ENCODE results near the gene SLC6A8. TPM values are rescaled to one million over a fixed set of nuclear protein-coding genes. Genes with fewer than 3 reads are reported as not detected.
A peak's percentile ranks its signal among the peaks of the same experiment; 100 is the strongest.

Gene SLC6A8
- total RNA-seq, 1 experiment from 2014 or later, result 49.8 TPM

DNA sequence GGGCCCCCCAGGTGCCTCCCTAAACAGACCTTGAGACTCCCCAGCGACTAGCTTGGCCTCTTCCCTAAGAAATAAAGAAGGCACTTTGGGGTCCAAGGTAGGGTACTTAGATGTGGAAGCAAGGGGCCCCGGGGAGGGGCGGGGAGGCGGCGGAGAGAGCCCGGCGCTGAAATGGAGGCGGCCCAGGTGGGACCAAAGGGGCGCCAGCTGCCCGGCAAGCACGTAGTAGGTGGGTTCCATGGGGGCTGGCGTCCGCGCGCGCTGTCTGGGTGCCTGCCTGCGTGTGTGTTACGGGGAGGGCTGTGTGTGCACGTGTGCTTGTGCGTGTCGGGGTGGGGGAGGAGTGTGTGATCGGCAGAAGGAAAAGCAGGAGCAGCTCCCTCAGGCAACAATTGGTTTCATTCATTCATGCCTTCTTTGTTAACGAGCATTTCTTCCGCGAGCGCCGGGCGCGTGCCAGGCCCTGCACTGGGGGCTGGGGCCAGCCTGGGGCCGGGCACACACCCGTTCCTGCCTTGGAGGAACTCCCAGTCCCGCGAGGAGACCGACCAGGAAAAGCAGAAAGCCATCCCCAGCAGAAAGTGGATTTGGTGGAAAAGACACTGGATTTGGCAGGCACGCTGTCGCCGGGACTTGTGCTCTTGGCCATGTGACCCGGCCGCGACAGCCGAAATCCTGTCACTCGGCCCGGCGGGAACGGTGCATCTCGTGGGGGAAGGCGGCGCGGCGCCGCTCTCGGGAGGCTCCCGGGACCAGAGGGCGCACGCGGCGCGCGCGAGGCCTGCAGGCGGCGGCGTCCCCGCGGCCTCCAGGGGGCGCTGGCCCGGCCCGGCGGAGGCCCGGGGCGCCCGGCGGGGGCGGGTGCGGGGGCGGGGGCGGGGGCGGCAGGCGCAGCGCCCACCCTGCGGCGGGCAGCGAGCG lies 44.0 kb upstream of the SLC6A8 start:
- intact Hi-C loops (cut with micrococcal nuclease; ENCODE audit: unreplicated experiment), result no loop called here
- CTCF ChIA-PET, result interaction anchor here (0.8 to 2.0 kb wide), 2 partner anchors 24 to 78 kb away, joined by 4 to 10 read pairs; no protein-coding TSS in a partner anchor

DNA sequence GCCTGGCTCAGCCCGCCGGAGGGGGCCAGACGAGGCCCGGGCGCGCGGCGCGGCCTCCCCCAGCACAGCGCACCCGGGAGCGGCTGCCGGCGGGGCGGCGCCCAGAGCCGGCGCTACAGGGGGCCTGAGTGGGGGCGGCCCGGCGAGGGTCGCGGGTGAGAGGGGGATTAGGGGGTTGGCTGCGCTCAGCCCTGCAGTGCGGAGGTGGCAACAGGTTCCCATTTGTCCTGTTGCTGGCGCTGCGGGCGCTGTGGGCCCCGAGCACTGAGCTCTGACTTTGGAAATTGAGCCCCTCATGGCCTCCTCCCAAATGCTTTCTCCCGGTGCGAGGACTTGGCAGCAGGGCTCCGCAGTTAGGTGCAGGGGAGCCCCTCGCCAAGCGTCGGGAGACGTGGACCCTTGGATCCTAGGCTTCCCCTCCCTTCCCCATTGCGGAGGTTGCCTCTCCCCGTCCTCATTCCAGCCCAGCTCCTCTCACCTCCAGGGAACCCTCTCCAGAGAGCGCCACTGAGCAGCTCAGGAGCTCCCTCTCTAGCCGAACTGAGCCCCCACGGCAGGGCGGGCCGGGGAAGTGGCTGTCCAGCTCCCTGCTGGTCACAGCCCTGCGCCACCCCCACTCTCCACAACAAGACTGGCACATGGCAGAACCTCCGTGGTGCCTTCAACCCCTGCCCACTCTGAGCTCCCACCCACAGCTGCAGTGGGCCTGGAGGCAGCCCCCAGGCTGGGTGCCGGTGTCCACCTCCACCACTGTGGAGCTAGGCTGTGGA lies 43.2 kb upstream of the SLC6A8 start:
- H3K36me3 ChIP-seq (ENCODE audit: insufficient read depth, low read length, poor library complexity, severe bottlenecking), result no peaks in the 10 kb centered on the region
- H3K4me1 ChIP-seq (ENCODE audit: insufficient read depth, low read length, poor library complexity, severe bottlenecking), result no peaks in the 10 kb centered on the region
- intact Hi-C loops (cut with micrococcal nuclease; ENCODE audit: unreplicated experiment), result no loop called here
- H3K4me3 ChIP-seq (ENCODE audit: low read depth, low read length, poor library complexity, severe bottlenecking), result no peak overlapping the region
- H3K27me3 ChIP-seq (replicated peaks; ENCODE audit: insufficient read depth, low read depth, low read length, poor library complexity), result peaks cover 26% of the 10 kb centered on the region
- POLR2A ChIA-PET (ENCODE audit: low non-redundant PET), result interaction anchor here (0.6 kb wide), 1 partner anchor 174 kb away, joined by 16 read pairs; no protein-coding TSS in a partner anchor
- no TSS peak for BruUV-seq (replicated peaks)
- DNase-seq (ENCODE audit: low spot score), result no peak
- H3K27ac ChIP-seq (ENCODE audit: low read depth, low read length, poor library complexity, severe bottlenecking), result no peak overlapping the region
- CTCF ChIA-PET, result interaction anchor here (0.6 to 2.0 kb wide), 6 partner anchors 9 to 79 kb away, joined by 3 to 10 read pairs (median 4); no protein-coding TSS in a partner anchor
- no peaks in the 10 kb centered on the region for H3K9me3 ChIP-seq (ENCODE audit: low read depth, low read length, poor library complexity, severe bottlenecking)
- TF ChIP-seq, protein P1, sequence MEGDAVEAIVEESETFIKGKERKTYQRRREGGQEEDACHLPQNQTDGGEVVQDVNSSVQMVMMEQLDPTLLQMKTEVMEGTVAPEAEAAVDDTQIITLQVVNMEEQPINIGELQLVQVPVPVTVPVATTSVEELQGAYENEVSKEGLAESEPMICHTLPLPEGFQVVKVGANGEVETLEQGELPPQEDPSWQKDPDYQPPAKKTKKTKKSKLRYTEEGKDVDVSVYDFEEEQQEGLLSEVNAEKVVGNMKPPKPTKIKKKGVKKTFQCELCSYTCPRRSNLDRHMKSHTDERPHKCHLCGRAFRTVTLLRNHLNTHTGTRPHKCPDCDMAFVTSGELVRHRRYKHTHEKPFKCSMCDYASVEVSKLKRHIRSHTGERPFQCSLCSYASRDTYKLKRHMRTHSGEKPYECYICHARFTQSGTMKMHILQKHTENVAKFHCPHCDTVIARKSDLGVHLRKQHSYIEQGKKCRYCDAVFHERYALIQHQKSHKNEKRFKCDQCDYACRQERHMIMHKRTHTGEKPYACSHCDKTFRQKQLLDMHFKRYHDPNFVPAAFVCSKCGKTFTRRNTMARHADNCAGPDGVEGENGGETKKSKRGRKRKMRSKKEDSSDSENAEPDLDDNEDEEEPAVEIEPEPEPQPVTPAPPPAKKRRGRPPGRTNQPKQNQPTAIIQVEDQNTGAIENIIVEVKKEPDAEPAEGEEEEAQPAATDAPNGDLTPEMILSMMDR (conservative IDR thresholded peaks at IDR 0.05; ENCODE audit: low read depth, low read length), result peak; percentile 31; the same call in 1 of the 2 replicates
- no peak for TF ChIP-seq EZH2 (IDR thresholded peaks at IDR 0.05; ENCODE audit: borderline replicate concordance, low read depth, low read length, poor library complexity, severe bottlenecking)

More for the DNA sequence above, 44.0 kb upstream of the SLC6A8 start:
- Histone ChIP-seq H3K4me3 (ENCODE audit: low read depth, low read length, poor library complexity, severe bottlenecking) (peak overlapping the region; percentile 29), H3K27me3 (replicated peaks; ENCODE audit: insufficient read depth, low read depth, low read length, poor library complexity) (peaks cover 26% of the 10 kb centered on the region), H3K27ac (ENCODE audit: low read depth, low read length, poor library complexity, severe bottlenecking) (no peak overlapping the region), H3K9me3 (ENCODE audit: low read depth, low read length, poor library complexity, severe bottlenecking) (no peaks in the 10 kb centered on the region), H3K4me1 (ENCODE audit: insufficient read depth, low read length, poor library complexity, severe bottlenecking) (no peaks in the 10 kb centered on the region), H3K36me3 (ENCODE audit: insufficient read depth, low read length, poor library complexity, severe bottlenecking) (no peaks in the 10 kb centered on the region)
- DNase-seq (ENCODE audit: low spot score), result peak; percentile 37
- POLR2A ChIA-PET (ENCODE audit: low non-redundant PET), result no interaction called here
- no TSS peak for BruUV-seq (replicated peaks)
- TF ChIP-seq, protein P1 (conservative IDR thresholded peaks at IDR 0.05; ENCODE audit: low read depth, low read length), result no peak
- no peak for TF ChIP-seq EZH2 (IDR thresholded peaks at IDR 0.05; ENCODE audit: borderline replicate concordance, low read depth, low read length, poor library complexity, severe bottlenecking)

GRCh38 chrX:153645151-153645550 lies 42.6 kb upstream of the SLC6A8 start:
- Histone ChIP-seq H3K4me1 (ENCODE audit: insufficient read depth, low read length, poor library complexity, severe bottlenecking) (no peaks in the 10 kb centered on the region), H3K36me3 (ENCODE audit: insufficient read depth, low read length, poor library complexity, severe bottlenecking) (no peaks in the 10 kb centered on the region), H3K4me3 (ENCODE audit: low read depth, low read length, poor library complexity, severe bottlenecking) (no peak overlapping the region), H3K27ac (ENCODE audit: low read depth, low read length, poor library complexity, severe bottlenecking) (no peak overlapping the region), H3K9me3 (ENCODE audit: low read depth, low read length, poor library complexity, severe bottlenecking) (no peaks in the 10 kb centered on the region), H3K27me3 (replicated peaks; ENCODE audit: insufficient read depth, low read depth, low read length, poor library complexity) (peaks cover 26% of the 10 kb centered on the region)
- TF ChIP-seq, protein P1 (conservative IDR thresholded peaks at IDR 0.05; ENCODE audit: low read depth, low read length), result no peak
- TF ChIP-seq EZH2 (IDR thresholded peaks at IDR 0.05; ENCODE audit: borderline replicate concordance, low read depth, low read length, poor library complexity, severe bottlenecking), result no peak
- DNase-seq (ENCODE audit: low spot score), result no peak
- POLR2A ChIA-PET (ENCODE audit: low non-redundant PET), result no interaction called here
- CTCF ChIA-PET, result interaction anchor here (0.6 to 1.2 kb wide), 2 partner anchors 9 to 22 kb away, joined by 4 to 7 read pairs; no protein-coding TSS in a partner anchor
- BruUV-seq (replicated peaks), result no TSS peak
- intact Hi-C loops (cut with micrococcal nuclease; ENCODE audit: unreplicated experiment), result no loop called here

All from A673 (cell line).